Measurements from ENCODE around the gene CC2D2B.
"Not testable (repeated sequence)": the region's sequence is repeated elsewhere in the genome, so short reads cannot be mapped to it uniquely, and the experiment has no call there.

The CC2D2B gene

GRCh38 chr10:95907456-95908253, at the start of gene CC2D2B:
Gene CC2D2B, plus strand, starts transcription at chr10:95907975. Its CDS starts 3,349 bp downstream, at chr10:95911324.
- peak; percentile 55 for DNase-seq (ENCODE audit: low spot score)

- DNase-seq (ENCODE audit: low spot score), result no peak
These were observed 47.4 kb upstream of the CC2D2B start for GRCh38 chr10:95860166-95860940.

DNA sequence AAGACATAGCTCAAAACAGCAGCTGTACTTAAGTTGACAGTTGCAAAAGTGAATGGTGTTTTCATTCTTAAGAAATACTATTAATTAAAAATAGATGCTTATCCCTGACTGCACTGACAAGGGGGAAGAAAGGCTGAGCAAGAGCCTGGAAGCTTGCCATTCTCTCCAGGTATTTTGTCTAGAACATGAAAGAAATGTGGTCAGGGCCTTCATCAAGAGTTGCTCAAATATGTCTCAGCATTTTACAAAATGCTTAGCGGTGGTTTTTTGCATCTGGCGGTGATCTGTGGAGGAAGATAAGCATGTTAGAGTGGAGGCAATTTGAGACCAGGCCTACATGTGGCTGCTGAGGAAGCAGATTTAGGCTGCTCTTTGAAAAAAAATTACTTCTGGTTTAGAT, 46.4 kb upstream of the CC2D2B start:
- no peak for DNase-seq (ENCODE audit: low spot score)

DNA sequence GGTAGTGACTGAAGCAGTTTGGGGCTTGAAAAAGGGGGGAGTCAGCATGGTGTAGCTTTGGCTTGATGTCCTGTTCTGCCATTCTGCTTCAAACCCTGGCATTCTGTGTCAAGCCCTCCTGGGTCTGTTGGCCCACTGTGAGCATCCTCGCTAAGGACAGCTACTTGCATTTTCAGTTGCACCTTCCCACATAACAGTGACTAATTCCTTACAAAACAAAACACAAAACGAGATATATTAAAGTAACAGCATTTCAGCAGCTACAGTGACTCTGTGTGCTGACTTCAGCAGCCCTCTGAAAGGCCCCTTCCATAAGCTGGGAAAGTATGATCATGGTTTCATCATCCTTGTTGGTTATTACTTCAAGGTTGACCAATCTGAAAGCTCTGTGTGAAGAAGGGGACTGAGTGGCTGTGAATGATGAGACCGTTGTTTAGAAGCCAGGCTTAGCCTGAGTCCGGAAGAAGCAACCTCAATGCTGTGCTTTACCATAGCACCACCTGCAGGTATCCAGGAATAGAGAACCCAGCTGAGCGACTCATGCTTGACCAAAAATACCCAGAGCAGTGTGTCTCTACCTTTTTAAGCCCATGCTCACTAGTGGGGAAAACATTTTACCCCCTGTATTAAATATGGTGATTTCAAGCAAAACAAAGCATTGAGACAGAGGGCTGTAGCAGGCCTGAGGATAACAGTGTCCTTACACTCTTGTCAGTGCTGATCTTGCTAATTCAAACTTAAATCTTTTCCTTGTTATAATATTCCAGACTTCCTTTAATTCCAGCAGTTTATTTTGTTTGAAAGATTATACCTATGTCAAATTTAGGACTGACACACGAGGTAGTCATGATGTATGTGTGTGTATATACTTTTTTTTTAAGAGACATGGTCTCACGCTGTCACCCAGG, 42.6 kb upstream of the CC2D2B start:
- peak; percentile 35 for DNase-seq (ENCODE audit: low spot score)

GRCh38 chr10:95865814-95866466, 41.8 kb upstream of the CC2D2B start:
- DNase-seq (ENCODE audit: low spot score), result no peak

GRCh38 chr10:95866467-95866842, 41.3 kb upstream of the CC2D2B start:
- DNase-seq (ENCODE audit: low spot score), result no peak

DNA sequence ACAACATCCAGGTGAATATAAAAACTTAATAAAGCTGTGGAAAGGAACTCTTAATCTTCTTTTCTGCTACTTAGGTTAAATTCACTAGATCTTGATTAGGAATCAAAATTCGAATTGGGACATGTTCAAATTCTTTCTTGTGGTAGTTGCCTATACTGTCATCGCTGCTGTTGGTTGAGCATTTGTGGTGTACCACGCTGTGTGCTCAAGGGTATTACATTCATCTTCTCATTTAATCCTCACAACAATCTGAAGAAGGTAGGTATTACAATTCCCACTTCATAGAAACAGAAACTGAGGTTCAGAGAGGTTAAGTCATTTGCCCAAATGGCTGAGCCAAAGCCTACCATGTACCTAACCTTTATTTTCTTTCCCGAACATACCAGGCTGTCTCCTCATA, 39.9 kb upstream of the CC2D2B start:
- DNase-seq (ENCODE audit: low spot score), result no peak

GRCh38 chr10:95872158-95872711, 35.5 kb upstream of the CC2D2B start:
- DNase-seq (ENCODE audit: low spot score), result no peak

GRCh38 chr10:95873139-95873538, 34.6 kb upstream of the CC2D2B start:
- no peak for DNase-seq (ENCODE audit: low spot score)

- DNase-seq (ENCODE audit: low spot score), result no peak
These were observed 34.1 kb upstream of the CC2D2B start for GRCh38 chr10:95873651-95874050.

DNA sequence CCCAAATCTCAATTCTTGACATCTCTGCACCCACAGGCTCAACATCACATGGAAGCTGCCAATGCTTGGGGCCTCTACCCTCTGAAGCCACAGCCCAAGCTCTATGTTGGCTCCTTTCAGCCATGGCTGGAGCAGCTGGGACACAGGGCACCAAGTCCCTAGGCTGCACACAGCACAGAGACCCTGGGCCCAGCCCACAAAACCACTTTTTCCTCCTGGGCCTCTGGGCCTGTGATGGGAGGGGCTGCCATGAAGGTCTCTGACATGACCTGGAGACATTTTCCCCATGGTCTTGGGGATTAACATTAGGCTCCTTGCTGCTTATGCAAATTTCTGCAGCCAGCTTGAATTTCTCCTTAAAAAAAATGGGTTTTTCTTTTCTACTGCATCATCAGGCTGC, 33.0 kb upstream of the CC2D2B start:
- DNase-seq (ENCODE audit: low spot score), result not testable (repeated sequence)

- DNase-seq (ENCODE audit: low spot score), result no peak
These were observed 31.0 kb upstream of the CC2D2B start for GRCh38 chr10:95876756-95877155.

- no peak for DNase-seq (ENCODE audit: low spot score)
These were observed 29.9 kb upstream of the CC2D2B start for GRCh38 chr10:95877881-95878280.

DNA sequence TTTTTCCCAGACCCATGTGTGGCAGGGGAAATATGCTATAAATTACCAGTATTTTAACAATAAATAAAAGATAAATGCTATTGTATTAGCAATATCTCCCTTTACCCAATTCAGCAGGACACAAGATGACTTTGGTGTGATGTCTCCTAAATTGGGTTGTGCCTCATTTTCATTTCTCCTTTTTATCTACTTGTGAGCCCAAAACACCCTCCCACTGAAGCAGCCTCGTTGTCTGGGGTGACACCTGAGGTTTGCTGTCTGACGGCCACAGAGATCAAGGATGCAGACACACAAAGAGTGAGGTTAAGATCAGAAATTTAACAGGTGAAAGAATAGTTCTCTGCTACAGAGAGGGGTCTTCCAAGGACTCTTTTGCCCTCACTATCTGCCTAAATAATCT, 27.1 kb upstream of the CC2D2B start:
- DNase-seq (ENCODE audit: low spot score), result no peak

- DNase-seq (ENCODE audit: low spot score), result no peak
These were observed 26.5 kb upstream of the CC2D2B start for GRCh38 chr10:95881316-95881715.

DNA sequence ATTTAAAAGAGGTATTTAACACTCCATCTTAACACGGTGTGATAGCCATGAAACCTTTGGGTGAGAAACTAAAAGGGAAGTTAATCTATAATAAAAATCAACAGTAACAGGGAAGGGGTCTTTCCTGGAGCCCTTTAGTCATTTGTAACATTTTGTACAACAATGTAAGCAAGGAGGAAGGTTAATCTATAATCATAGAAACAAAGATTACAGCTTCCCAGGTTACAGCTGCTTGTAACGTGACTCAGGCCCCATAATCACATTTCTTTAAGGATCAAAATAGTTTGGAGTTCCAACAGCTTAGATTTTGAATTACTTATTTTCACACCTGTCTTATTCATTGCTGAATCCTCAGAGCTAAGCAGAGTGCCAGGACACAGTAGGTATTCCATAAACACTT, 17.9 kb upstream of the CC2D2B start:
- DNase-seq (ENCODE audit: low spot score), result no peak

- no peak for DNase-seq (ENCODE audit: low spot score)
These were observed 11.5 kb upstream of the CC2D2B start for GRCh38 chr10:95896071-95896850.

GRCh38 chr10:95905897-95906580, 1.7 kb upstream of the CC2D2B start:
- not testable (repeated sequence) for DNase-seq (ENCODE audit: low spot score)

DNA sequence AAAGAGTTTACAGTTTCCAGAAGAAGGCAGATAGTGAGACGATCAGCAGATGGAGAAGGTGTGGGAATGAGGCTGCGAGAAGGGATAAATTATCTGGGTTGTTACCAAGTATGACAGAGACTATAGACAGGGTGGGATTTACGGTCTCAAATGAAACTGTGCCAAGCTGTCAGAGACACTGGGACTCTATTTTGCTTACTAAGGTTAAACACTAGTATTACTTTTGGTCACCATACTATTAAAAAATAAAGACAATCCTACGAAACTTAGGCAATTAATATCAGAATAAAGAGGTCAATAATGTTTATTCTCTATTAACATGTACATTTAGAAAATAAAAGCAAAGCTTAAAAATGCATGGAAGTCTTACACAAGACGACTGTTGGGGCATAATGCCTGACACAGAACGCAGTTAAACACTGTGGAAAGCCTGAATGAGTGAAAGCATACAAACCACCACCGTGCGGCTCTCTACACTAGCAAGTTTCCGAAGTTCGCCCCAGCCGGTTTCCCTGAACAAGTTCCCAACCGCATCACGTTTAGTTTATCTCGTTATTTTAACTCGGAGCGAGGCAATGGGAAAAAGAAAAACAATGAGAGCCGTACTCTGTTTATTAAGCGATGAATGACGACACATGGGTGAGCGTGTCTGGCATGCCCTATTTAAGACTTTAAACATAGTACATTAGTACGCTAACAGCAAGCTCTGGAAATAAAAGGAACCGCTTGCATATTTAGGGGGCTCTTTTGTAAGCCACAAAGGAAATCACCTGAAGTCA, 909 bp upstream of the CC2D2B start:
- peak; percentile 20 for DNase-seq (ENCODE audit: low spot score)

Measured in CD4-positive, alpha-beta T cell treated with Interleukin-15 for 4 hours (primary cell).